ENCODE results near the gene ZRANB3.
"Not testable (repeated sequence)": the region's sequence is repeated elsewhere in the genome, so short reads cannot be mapped to it uniquely, and the experiment has no call there.

Gene ZRANB3

GRCh38 chr2:135337071-135337470, 193.9 kb downstream of the ZRANB3 start:
- in situ Hi-C loops (cut with MboI; ENCODE audit: low sequenced_read_pairs) = no loop called here

GRCh38 chr2:135335256-135335655, 195.8 kb downstream of the ZRANB3 start:
- in situ Hi-C loops (cut with MboI; ENCODE audit: low sequenced_read_pairs) = no loop called here

- in situ Hi-C loops (cut with MboI; ENCODE audit: low sequenced_read_pairs) = no loop called here
Measured at GRCh38 chr2:135327146-135327545, 203.9 kb downstream of the ZRANB3 start.

GRCh38 chr2:135320465-135321355, 210.3 kb downstream of the ZRANB3 start:
- in situ Hi-C loops (cut with MboI; ENCODE audit: low sequenced_read_pairs) = no loop called here

- in situ Hi-C loops (cut with MboI; ENCODE audit: low sequenced_read_pairs) = no loop called here
Measured at GRCh38 chr2:135318808-135319207, 212.2 kb downstream of the ZRANB3 start.

GRCh38 chr2:135317375-135317774, 213.6 kb downstream of the ZRANB3 start:
- in situ Hi-C loops (cut with MboI; ENCODE audit: low sequenced_read_pairs) = no loop called here

GRCh38 chr2:135311962-135312361, 219.1 kb downstream of the ZRANB3 start:
- in situ Hi-C loops (cut with MboI; ENCODE audit: low sequenced_read_pairs) = no loop called here

- in situ Hi-C loops (cut with MboI; ENCODE audit: low sequenced_read_pairs) = no loop called here
Measured at GRCh38 chr2:135311268-135311667, 219.8 kb downstream of the ZRANB3 start.

GRCh38 chr2:135304694-135305093, 226.3 kb downstream of the ZRANB3 start:
- in situ Hi-C loops (cut with MboI; ENCODE audit: low sequenced_read_pairs) = no loop called here

GRCh38 chr2:135299658-135300244, 231.3 kb downstream of the ZRANB3 start:
- in situ Hi-C loops (cut with MboI; ENCODE audit: low sequenced_read_pairs) = no loop called here

GRCh38 chr2:135299165-135299564, 231.9 kb downstream of the ZRANB3 start:
- in situ Hi-C loops (cut with MboI; ENCODE audit: low sequenced_read_pairs) = no loop called here

GRCh38 chr2:135287121-135287520, 243.9 kb downstream of the ZRANB3 start:
- in situ Hi-C loops (cut with MboI; ENCODE audit: low sequenced_read_pairs) = not testable (repeated sequence)

- in situ Hi-C loops (cut with MboI; ENCODE audit: low sequenced_read_pairs) = no loop called here
Measured at GRCh38 chr2:135285391-135285790, 245.6 kb downstream of the ZRANB3 start.

GRCh38 chr2:135281379-135281778, 249.6 kb downstream of the ZRANB3 start:
- in situ Hi-C loops (cut with MboI; ENCODE audit: low sequenced_read_pairs) = no loop called here

GRCh38 chr2:135279209-135279608, 251.8 kb downstream of the ZRANB3 start:
- in situ Hi-C loops (cut with MboI; ENCODE audit: low sequenced_read_pairs) = no loop called here

GRCh38 chr2:135276525-135276924, 254.5 kb downstream of the ZRANB3 start:
- in situ Hi-C loops (cut with MboI; ENCODE audit: low sequenced_read_pairs) = no loop called here

GRCh38 chr2:135271006-135271405, 260.0 kb downstream of the ZRANB3 start:
- in situ Hi-C loops (cut with MboI; ENCODE audit: low sequenced_read_pairs) = no loop called here

- in situ Hi-C loops (cut with MboI; ENCODE audit: low sequenced_read_pairs) = no loop called here
Measured at GRCh38 chr2:135265960-135266490, 265.0 kb downstream of the ZRANB3 start.

- in situ Hi-C loops (cut with MboI; ENCODE audit: low sequenced_read_pairs) = no loop called here
Measured at GRCh38 chr2:135259123-135259522, 271.9 kb downstream of the ZRANB3 start.

GRCh38 chr2:135258193-135258592, 272.8 kb downstream of the ZRANB3 start:
- in situ Hi-C loops (cut with MboI; ENCODE audit: low sequenced_read_pairs) = no loop called here

- in situ Hi-C loops (cut with MboI; ENCODE audit: low sequenced_read_pairs) = no loop called here
Measured at GRCh38 chr2:135257383-135258090, 273.5 kb downstream of the ZRANB3 start.

Data from HL-60/S4 treated with retinoic acid at 250 ng/mL for 4 days and 3 days (cell line).